Osteocyte (in vitro differentiated cells): ENCODE measurements around the gene CDH13. TPM values are rescaled to one million over a fixed set of nuclear protein-coding genes. Genes with fewer than 3 reads are reported as not detected.

Experiments used
- DNase-seq: peaks from one replicate; pipeline ENCODE4 v3.0.0; 2021; ENCODE audit warnings: mixed read lengths; ENCODE audit not compliant: unreplicated experiment; ENCODE audit errors: extremely low spot score
- H3K27ac Mint-ChIP-seq: one replicate; pipeline ENCODE4 v1.8.0; 2021; ENCODE audit warnings: mild to moderate bottlenecking, mixed read lengths; ENCODE audit not compliant: unreplicated experiment
- H3K27me3 Mint-ChIP-seq: one replicate; pipeline ENCODE4 v1.8.0; 2021; ENCODE audit warnings: mixed read lengths; ENCODE audit not compliant: unreplicated experiment
- H3K36me3 Mint-ChIP-seq: one replicate; pipeline ENCODE4 v1.8.0; 2021; ENCODE audit warnings: mixed read lengths; ENCODE audit not compliant: unreplicated experiment
- H3K4me1 Mint-ChIP-seq: one replicate; pipeline ENCODE4 v1.8.0; 2021; ENCODE audit warnings: mixed read lengths; ENCODE audit not compliant: unreplicated experiment
- H3K4me3 Mint-ChIP-seq: one replicate; pipeline ENCODE4 v1.8.0; 2021; ENCODE audit warnings: mild to moderate bottlenecking, moderate library complexity, mixed read lengths; ENCODE audit not compliant: unreplicated experiment
- H3K9me3 Mint-ChIP-seq: one replicate; pipeline ENCODE4 v1.8.0; 2021; ENCODE audit warnings: mixed read lengths; ENCODE audit not compliant: unreplicated experiment
- CTCF ChIP-seq: fragments of 200-600 bp; sonication (generic); IDR thresholded peaks from 2 replicates; pipeline ENCODE4 v1.5.0; 2021; ENCODE audit warnings: antibody characterized with exemption, mild to moderate bottlenecking, moderate library complexity
- total RNA-seq: library from RNA; stranded (reverse); gene quantifications from 2 replicates; pipeline ENCODE4 v1.2.1, GENCODE V29; 2021

The CDH13 gene
- total RNA-seq, 1 donor from 2014 or later = 27.0 TPM

GRCh38 chr16:83158320-83158957, 531.7 kb downstream of the CDH13 start:
- H3K4me1 Mint-ChIP-seq = peaks cover 14% of the 10 kb centered on the region
- H3K27ac Mint-ChIP-seq = peak overlapping the region; percentile 43
- no peaks in the 10 kb centered on the region for H3K9me3 Mint-ChIP-seq
- H3K36me3 Mint-ChIP-seq = no peaks in the 10 kb centered on the region
- H3K27me3 Mint-ChIP-seq = no peaks in the 10 kb centered on the region
- no peak for DNase-seq
- TF ChIP-seq CTCF = no peak
- H3K4me3 Mint-ChIP-seq = no peak overlapping the region

- Mint-ChIP-seq H3K36me3 (no peaks in the 10 kb centered on the region), H3K27ac (peak overlapping the region; percentile 43), H3K4me3 (no peak overlapping the region), H3K4me1 (peaks cover 14% of the 10 kb centered on the region), H3K9me3 (no peaks in the 10 kb centered on the region), H3K27me3 (no peaks in the 10 kb centered on the region)
- no peak for DNase-seq
- TF ChIP-seq CTCF = no peak
These were observed 532.3 kb downstream of the CDH13 start for GRCh38 chr16:83159049-83159448.

- Mint-ChIP-seq H3K4me1 (peaks cover 14% of the 10 kb centered on the region), H3K4me3 (no peak overlapping the region), H3K27ac (no peak overlapping the region), H3K36me3 (no peaks in the 10 kb centered on the region), H3K27me3 (no peaks in the 10 kb centered on the region), H3K9me3 (no peaks in the 10 kb centered on the region)
- DNase-seq = no peak
- TF ChIP-seq CTCF = no peak
These were observed 533.7 kb downstream of the CDH13 start for GRCh38 chr16:83160287-83161020.

GRCh38 chr16:83162791-83163190, 536.0 kb downstream of the CDH13 start:
- Mint-ChIP-seq H3K4me3 (no peak overlapping the region), H3K27ac (no peak overlapping the region), H3K9me3 (no peaks in the 10 kb centered on the region), H3K36me3 (no peaks in the 10 kb centered on the region), H3K27me3 (no peaks in the 10 kb centered on the region), H3K4me1 (peaks cover 14% of the 10 kb centered on the region)
- no peak for TF ChIP-seq CTCF
- DNase-seq = no peak

GRCh38 chr16:83164816-83165215, 538.0 kb downstream of the CDH13 start:
- Mint-ChIP-seq H3K9me3 (peaks cover 4% of the 10 kb centered on the region), H3K4me1 (no peaks in the 10 kb centered on the region)
- no peak for TF ChIP-seq CTCF

More at GRCh38 chr16:83164816-83165215, 538.0 kb downstream of the CDH13 start:
- Mint-ChIP-seq H3K4me3 (no peak overlapping the region), H3K36me3 (no peaks in the 10 kb centered on the region), H3K27me3 (no peaks in the 10 kb centered on the region), H3K27ac (no peak overlapping the region)
- DNase-seq = no peak
